Body of pancreas (tissue), 4 donors: ENCODE results near the gene NRXN2.

Source experiments
- CTCF ChIP-seq, 7 experiments: fragments of 450-650 bp in 4 of 7; fragments of 200-600 bp in 3 of 7; sonication (generic) in 3 of 7; IDR thresholded peaks; one replicate each; pipeline ENCODE4 v1.5.1; 2016 to 2019; ENCODE audit warnings: antibody characterized with exemption in 7 of 7
- POLR2A ChIP-seq, 3 donors: fragments of 450-650 bp; IDR thresholded peaks; one replicate each; pipeline ENCODE4 v1.6.1; 2016; ENCODE audit warnings: antibody characterized with exemption in 3 of 3, mild to moderate bottlenecking in 2 of 3

GRCh38 chr11:64762277-64762673 is 39.3 kb upstream of the NRXN2 start:
- no peak for TF ChIP-seq POLR2A (IDR thresholded peaks at IDR 0.05)
- TF ChIP-seq CTCF (IDR thresholded peaks at IDR 0.05) = no peak
